ENCODE data around the gene OR2L13. TPM values are rescaled to one million over a fixed set of nuclear protein-coding genes. Genes with fewer than 3 reads are reported as not detected.
"Not testable (repeated sequence)": the region's sequence is repeated elsewhere in the genome, so short reads cannot be mapped to it uniquely, and the experiment has no call there.

OR2L13 gene
- total RNA-seq, 4 donors from 2014 or later = not detected

GRCh38 chr1:248065071-248065470 is 29.9 kb upstream of the OR2L13 start:
- 63 to 66% methylated on average over 2 of the region's 2 CpGs for WGBS, 2 donors
- no peak for DNase-seq (ENCODE audit: low spot score in 2 of 2)
- intact Hi-C loops (cut with DNase I; ENCODE audit: low total_unique reads) = no loop called here
- H3K4me3 ChIP-seq (ENCODE audit: low read depth, poor library complexity, severe bottlenecking) = no peak overlapping the region
- TF ChIP-seq CTCF (IDR thresholded peaks at IDR 0.05) (no peak), POLR2A (IDR thresholded peaks at IDR 0.05) (no peak)

GRCh38 chr1:248065604-248066003 is 29.4 kb upstream of the OR2L13 start:
- intact Hi-C loops (cut with DNase I; ENCODE audit: low total_unique reads) = no loop called here
- DNase-seq (ENCODE audit: low spot score in 2 of 2) = no peak
- WGBS, 2 donors = 86 to 97% methylated on average over 3 of the region's 3 CpGs
- no peak overlapping the region for H3K4me3 ChIP-seq (ENCODE audit: low read depth, poor library complexity, severe bottlenecking)
- TF ChIP-seq CTCF (IDR thresholded peaks at IDR 0.05) (no peak), POLR2A (IDR thresholded peaks at IDR 0.05) (no peak)

GRCh38 chr1:248083864-248084263 is 11.1 kb upstream of the OR2L13 start:
- WGBS, 2 donors = 74 to 82% methylated on average over 4 to 5 of the region's 17 CpGs
- intact Hi-C loops (cut with DNase I; ENCODE audit: low total_unique reads) = not testable (repeated sequence)

GRCh38 chr1:248098529-248098928 is 3.5 kb downstream of the OR2L13 start:
- WGBS, 2 donors = 69 to 77% methylated on average over 1 of the region's 1 CpG
- no peak overlapping the region for H3K4me3 ChIP-seq (ENCODE audit: low read depth, poor library complexity, severe bottlenecking)
- DNase-seq (ENCODE audit: low spot score in 2 of 2) = no peak
- intact Hi-C loops (cut with DNase I; ENCODE audit: low total_unique reads) = no loop called here
- TF ChIP-seq CTCF (IDR thresholded peaks at IDR 0.05) = no peak
- no peak for TF ChIP-seq POLR2A (IDR thresholded peaks at IDR 0.05)

More at GRCh38 chr1:248083864-248084263, 11.1 kb upstream of the OR2L13 start:
- DNase-seq (ENCODE audit: low spot score in 2 of 2); H3K4me3 ChIP-seq (ENCODE audit: low read depth, poor library complexity, severe bottlenecking): not testable (repeated sequence)

- intact Hi-C loops (cut with DNase I; ENCODE audit: low total_unique reads) = no loop called here
- TF ChIP-seq CTCF (IDR thresholded peaks at IDR 0.05) = no peak
- TF ChIP-seq POLR2A (IDR thresholded peaks at IDR 0.05) = no peak
- H3K4me3 ChIP-seq (ENCODE audit: low read depth, poor library complexity, severe bottlenecking) = no peak overlapping the region
- no peak for DNase-seq (ENCODE audit: low spot score in 2 of 2)
Observed at GRCh38 chr1:248102847-248103246, 7.9 kb downstream of the OR2L13 start.

GRCh38 chr1:248111157-248111556 is 16.2 kb downstream of the OR2L13 start:
- 77 to 81% methylated on average over 5 of the region's 5 CpGs for WGBS, 2 donors
- TF ChIP-seq POLR2A (IDR thresholded peaks at IDR 0.05) (no peak), CTCF (IDR thresholded peaks at IDR 0.05) (no peak)
- DNase-seq (ENCODE audit: low spot score in 2 of 2) = no peak
- no peak overlapping the region for H3K4me3 ChIP-seq (ENCODE audit: low read depth, poor library complexity, severe bottlenecking)
- intact Hi-C loops (cut with DNase I; ENCODE audit: low total_unique reads) = no loop called here
